OCI-LY3 (cell line): ENCODE results near the gene CHAF1A.
A peak's percentile ranks its signal among the peaks of the same experiment; 100 is the strongest.

ENCODE experiments used
- H2AFZ ChIP-seq: fragments of 200-600, 300-600 bp; shearing (Covaris generic); 2 replicates; pipeline ENCODE4 v1.6.0; 2014; ENCODE audit warnings: antibody characterized with exemption, low read depth, low read length
- H3K27ac ChIP-seq: fragments of 200-600, 300-600 bp; sonication (generic); 2 replicates; pipeline ENCODE4 v1.5.1; 2014; ENCODE audit warnings: mild to moderate bottlenecking, low read length, moderate library complexity, mixed read lengths
- H3K27me3 ChIP-seq: fragments of 200-600, 300-600 bp; sonication (generic); 2 replicates; pipeline ENCODE4 v1.6.1; 2014; ENCODE audit warnings: low read depth, low read length, mixed read lengths
- H3K36me3 ChIP-seq: fragments of 200-600, 300-600 bp; sonication (generic); replicated peaks from 2 replicates; pipeline ENCODE3; 2014; ENCODE audit warnings: low read depth, low read length, mixed read lengths
- H3K4me1 ChIP-seq: fragments of 300-600, 200-600 bp; sonication (generic); 2 replicates; pipeline ENCODE4 v1.6.1; 2014; ENCODE audit warnings: low read length, mixed read lengths
- H3K4me2 ChIP-seq: fragments of 200-600, 300-600 bp; sonication (generic); 2 replicates; pipeline ENCODE4 v1.6.1; 2014; ENCODE audit warnings: low read length, mixed read lengths
- H3K4me3 ChIP-seq: fragments of 300-600, 200-600 bp; sonication (generic); 2 replicates; pipeline ENCODE4 v1.5.1; 2014; ENCODE audit warnings: antibody characterized with exemption, mild to moderate bottlenecking, low read length, moderate library complexity
- H3K79me2 ChIP-seq: fragments of 300-600, 200-600 bp; shearing (Covaris generic); 2 replicates; pipeline ENCODE4 v1.6.1; 2014; ENCODE audit warnings: mild to moderate bottlenecking, low read length, mixed read lengths
- H3K9ac ChIP-seq: fragments of 300-600, 200-600 bp; shearing (Covaris generic); 2 replicates; pipeline ENCODE4 v1.6.0; 2014; ENCODE audit warnings: mild to moderate bottlenecking, low read length, moderate library complexity
- H3K9me3 ChIP-seq: fragments of 200-600, 300-600 bp; shearing (Covaris generic); 2 replicates; pipeline ENCODE4 v1.6.1; 2014; ENCODE audit warnings: low read length, mixed read lengths; ENCODE audit not compliant: insufficient read depth
- H4K20me1 ChIP-seq: fragments of 200-600, 300-600 bp; sonication (generic); 2 replicates; pipeline ENCODE4 v1.6.1; 2016; ENCODE audit warnings: low read length, mixed read lengths; ENCODE audit not compliant: insufficient read depth
- CTCF ChIP-seq: fragments of 200-600, 300-600 bp; sonication (generic); IDR thresholded peaks from 2 replicates; pipeline ENCODE4 v1.5.1; 2014; ENCODE audit warnings: antibody characterized with exemption, low read length, low read depth
- EZH2phosphoT487 ChIP-seq: fragments of 200-600 bp; shearing (Covaris generic); IDR thresholded peaks from 2 replicates; pipeline ENCODE4 v1.6.1; 2018; ENCODE audit warnings: antibody characterized with exemption, mixed run types, low read depth

The CHAF1A gene

GRCh38 chr19:4379383-4380253, 22.8 kb upstream of the CHAF1A start:
- Histone ChIP-seq H3K27ac (peak overlapping the region; percentile 0; the same call in 1 of the 2 replicates), H3K9me3 (no peaks in the 10 kb centered on the region), H3K4me1 (peaks cover 61% of the 10 kb centered on the region), H3K9ac (peak overlapping the region; percentile 24; the same call in 1 of the 2 replicates), H4K20me1 (peaks cover 84% of the 10 kb centered on the region), H3K4me2 (peak overlapping the region; percentile 98), H3K79me2 (peaks cover 81% of the 10 kb centered on the region), H3K4me3 (peak overlapping the region; percentile 66), H3K36me3 (peaks cover 13% of the 10 kb centered on the region), H2AFZ (no peak overlapping the region), H3K27me3 (peaks cover 9% of the 10 kb centered on the region; the same call in 1 of the 2 replicates)
- TF ChIP-seq CTCF (no peak), EZH2phosphoT487 (no peak)

GRCh38 chr19:4380254-4380727, 22.1 kb upstream of the CHAF1A start:
- peaks cover 56% of the 10 kb centered on the region for H3K4me1 ChIP-seq
- H3K27me3 ChIP-seq: peaks cover 9% of the 10 kb centered on the region; the same call in 1 of the 2 replicates
- H2AFZ ChIP-seq: no peak overlapping the region
- peak overlapping the region; percentile 98 for H3K4me2 ChIP-seq
- peaks cover 79% of the 10 kb centered on the region for H3K79me2 ChIP-seq
- H3K9ac ChIP-seq: peak overlapping the region; percentile 24; the same call in 1 of the 2 replicates
- H3K36me3 ChIP-seq: peaks cover 13% of the 10 kb centered on the region
- no peak overlapping the region for H3K27ac ChIP-seq
- no peak for TF ChIP-seq EZH2phosphoT487
- no peak for TF ChIP-seq CTCF
- H4K20me1 ChIP-seq: peaks cover 80% of the 10 kb centered on the region
- no peaks in the 10 kb centered on the region for H3K9me3 ChIP-seq
- peak overlapping the region; percentile 66 for H3K4me3 ChIP-seq

DNA sequence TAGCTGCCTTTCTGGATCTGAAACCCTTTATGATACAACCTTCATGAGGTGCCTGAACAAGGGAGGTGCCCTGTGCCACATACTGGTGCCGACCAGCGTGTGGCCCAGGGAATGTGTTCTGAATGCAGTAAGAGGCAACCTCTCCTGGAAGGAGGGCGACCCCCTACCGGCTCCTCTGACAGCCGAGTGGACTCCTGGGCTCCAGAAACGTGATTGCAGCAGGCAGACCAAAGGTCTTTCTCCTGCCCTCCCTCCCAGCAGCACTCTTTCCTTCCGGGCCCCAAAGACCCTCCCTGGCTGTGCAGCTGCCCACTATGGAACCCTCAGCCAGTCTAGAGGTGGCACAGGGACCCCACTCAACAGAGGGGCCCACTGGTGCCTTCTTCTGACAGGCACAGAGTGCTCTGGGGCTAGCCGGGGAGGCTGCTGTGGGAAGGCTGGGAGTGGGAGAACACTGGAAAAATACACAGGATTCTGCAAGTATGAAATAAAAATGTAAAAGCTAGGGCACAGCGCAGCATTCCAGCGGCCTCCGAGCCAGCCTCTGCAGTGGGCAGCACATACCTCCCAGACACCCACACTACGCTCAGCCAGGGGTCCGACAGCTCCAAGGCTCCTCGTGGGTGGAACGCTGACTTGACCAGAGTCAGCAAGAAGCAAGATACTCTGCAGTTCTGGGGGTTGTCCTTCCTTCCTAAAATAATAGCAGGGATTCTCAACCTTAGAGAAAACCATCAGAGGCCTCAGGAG, 17.0 kb upstream of the CHAF1A start:
- peaks cover 9% of the 10 kb centered on the region; the same call in 1 of the 2 replicates for H3K27me3 ChIP-seq
- H3K9ac ChIP-seq: no peak overlapping the region
- H2AFZ ChIP-seq: no peak overlapping the region
- H3K9me3 ChIP-seq: no peaks in the 10 kb centered on the region
- H3K27ac ChIP-seq: no peak overlapping the region
- H3K36me3 ChIP-seq: peaks cover 19% of the 10 kb centered on the region
- peaks cover 74% of the 10 kb centered on the region for H4K20me1 ChIP-seq
- H3K79me2 ChIP-seq: peaks cover 72% of the 10 kb centered on the region
- H3K4me3 ChIP-seq: no peak overlapping the region
- H3K4me2 ChIP-seq: no peak overlapping the region
- TF ChIP-seq EZH2phosphoT487: no peak
- TF ChIP-seq CTCF: no peak
- peaks cover 18% of the 10 kb centered on the region for H3K4me1 ChIP-seq
